Measurements from ENCODE around the gene DDHD1.

DDHD1 gene

DNA sequence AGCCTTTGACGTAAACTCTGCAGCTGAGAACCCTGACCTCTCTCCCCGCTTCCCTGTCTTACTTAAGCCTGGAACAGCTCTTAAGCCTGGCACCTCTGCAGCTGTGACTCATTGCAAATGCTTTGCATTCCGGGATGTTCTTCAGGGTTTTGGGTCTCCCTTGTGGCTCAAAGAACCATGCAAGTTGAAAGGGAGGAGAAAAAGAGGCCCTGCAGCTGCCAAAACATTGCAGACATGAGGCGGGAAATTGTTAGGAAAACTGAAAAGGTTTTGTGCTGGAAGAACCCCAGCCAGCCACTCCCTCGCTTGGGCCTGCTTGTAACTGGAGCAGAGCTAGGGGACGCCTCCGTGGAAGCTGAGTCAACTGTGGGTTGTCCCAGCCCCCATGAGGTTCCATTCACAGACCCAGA is 142.1 kb downstream of the DDHD1 start:
- Histone ChIP-seq H3K4me3 (replicated peaks; ENCODE audit: insufficient read depth, low read length) (no peak overlapping the region), H3K27ac (replicated peaks) (no peak overlapping the region), H3K27me3 (ENCODE audit: insufficient read depth, poor library complexity, severe bottlenecking) (no peaks in the 10 kb centered on the region)
- TF ChIP-seq, protein P1, sequence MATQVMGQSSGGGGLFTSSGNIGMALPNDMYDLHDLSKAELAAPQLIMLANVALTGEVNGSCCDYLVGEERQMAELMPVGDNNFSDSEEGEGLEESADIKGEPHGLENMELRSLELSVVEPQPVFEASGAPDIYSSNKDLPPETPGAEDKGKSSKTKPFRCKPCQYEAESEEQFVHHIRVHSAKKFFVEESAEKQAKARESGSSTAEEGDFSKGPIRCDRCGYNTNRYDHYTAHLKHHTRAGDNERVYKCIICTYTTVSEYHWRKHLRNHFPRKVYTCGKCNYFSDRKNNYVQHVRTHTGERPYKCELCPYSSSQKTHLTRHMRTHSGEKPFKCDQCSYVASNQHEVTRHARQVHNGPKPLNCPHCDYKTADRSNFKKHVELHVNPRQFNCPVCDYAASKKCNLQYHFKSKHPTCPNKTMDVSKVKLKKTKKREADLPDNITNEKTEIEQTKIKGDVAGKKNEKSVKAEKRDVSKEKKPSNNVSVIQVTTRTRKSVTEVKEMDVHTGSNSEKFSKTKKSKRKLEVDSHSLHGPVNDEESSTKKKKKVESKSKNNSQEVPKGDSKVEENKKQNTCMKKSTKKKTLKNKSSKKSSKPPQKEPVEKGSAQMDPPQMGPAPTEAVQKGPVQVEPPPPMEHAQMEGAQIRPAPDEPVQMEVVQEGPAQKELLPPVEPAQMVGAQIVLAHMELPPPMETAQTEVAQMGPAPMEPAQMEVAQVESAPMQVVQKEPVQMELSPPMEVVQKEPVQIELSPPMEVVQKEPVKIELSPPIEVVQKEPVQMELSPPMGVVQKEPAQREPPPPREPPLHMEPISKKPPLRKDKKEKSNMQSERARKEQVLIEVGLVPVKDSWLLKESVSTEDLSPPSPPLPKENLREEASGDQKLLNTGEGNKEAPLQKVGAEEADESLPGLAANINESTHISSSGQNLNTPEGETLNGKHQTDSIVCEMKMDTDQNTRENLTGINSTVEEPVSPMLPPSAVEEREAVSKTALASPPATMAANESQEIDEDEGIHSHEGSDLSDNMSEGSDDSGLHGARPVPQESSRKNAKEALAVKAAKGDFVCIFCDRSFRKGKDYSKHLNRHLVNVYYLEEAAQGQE (IDR thresholded peaks at IDR 0.05; ENCODE audit: insufficient replicate concordance, low read depth) = no peak
- TF ChIP-seq, protein P2, sequence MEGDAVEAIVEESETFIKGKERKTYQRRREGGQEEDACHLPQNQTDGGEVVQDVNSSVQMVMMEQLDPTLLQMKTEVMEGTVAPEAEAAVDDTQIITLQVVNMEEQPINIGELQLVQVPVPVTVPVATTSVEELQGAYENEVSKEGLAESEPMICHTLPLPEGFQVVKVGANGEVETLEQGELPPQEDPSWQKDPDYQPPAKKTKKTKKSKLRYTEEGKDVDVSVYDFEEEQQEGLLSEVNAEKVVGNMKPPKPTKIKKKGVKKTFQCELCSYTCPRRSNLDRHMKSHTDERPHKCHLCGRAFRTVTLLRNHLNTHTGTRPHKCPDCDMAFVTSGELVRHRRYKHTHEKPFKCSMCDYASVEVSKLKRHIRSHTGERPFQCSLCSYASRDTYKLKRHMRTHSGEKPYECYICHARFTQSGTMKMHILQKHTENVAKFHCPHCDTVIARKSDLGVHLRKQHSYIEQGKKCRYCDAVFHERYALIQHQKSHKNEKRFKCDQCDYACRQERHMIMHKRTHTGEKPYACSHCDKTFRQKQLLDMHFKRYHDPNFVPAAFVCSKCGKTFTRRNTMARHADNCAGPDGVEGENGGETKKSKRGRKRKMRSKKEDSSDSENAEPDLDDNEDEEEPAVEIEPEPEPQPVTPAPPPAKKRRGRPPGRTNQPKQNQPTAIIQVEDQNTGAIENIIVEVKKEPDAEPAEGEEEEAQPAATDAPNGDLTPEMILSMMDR (IDR thresholded peaks at IDR 0.05; ENCODE audit: insufficient read depth, low read length) = no peak
- TF ChIP-seq POLR2AphosphoS5 (IDR thresholded peaks at IDR 0.05; ENCODE audit: low read depth) = no peak
- no peak for TF ChIP-seq GABPA (IDR thresholded peaks at IDR 0.05; ENCODE audit: low read depth)
- TF ChIP-seq SPI1 (IDR thresholded peaks at IDR 0.05; ENCODE audit: borderline replicate concordance, low read depth) = no peak
- no peak for DNase-seq (ENCODE audit: low read depth in 1 of 2, low spot score in 1 of 2)

DNA sequence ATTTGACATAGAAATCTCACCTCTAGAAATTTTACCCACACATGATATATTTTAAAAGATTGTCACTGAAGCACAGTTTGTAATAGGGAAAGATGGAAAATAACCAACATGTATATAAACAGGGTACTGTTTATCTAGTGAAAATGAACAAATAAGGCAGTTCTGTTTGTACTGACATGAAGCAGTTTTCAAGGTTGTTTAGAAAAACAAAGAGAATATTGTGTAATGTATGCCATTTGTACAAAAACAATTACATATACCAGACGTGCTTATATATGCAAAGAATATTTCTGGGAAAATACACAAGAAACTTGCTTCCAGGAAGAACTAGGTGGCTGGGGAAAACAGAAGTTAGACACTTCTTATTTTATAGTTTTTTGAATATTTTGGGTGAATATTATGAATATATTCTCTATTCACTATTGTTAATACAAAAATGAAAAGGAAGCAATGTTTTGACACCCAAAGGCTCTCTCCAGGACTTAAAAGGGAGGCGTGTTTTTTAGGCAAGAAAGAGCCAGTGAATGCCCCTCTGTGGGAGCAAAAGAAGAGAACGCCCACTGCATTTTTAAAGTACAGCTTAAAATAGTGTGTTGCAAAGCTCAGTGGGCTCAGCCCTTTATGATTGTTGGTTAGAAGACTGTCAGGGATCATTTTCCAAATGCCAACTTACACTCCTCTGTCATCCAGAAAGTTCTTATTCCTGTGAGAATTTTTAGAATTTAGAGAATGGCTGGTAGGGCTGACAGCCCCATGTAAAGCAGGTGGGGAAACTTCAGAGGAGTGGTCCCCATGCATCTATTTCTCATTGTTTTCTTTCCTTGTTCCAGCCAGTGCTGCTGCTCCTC is 142.7 kb downstream of the DDHD1 start:
- Histone ChIP-seq H3K27me3 (ENCODE audit: insufficient read depth, poor library complexity, severe bottlenecking) (no peaks in the 10 kb centered on the region), H3K27ac (replicated peaks) (no peak overlapping the region), H3K4me3 (replicated peaks; ENCODE audit: insufficient read depth, low read length) (no peak overlapping the region)
- no peak for TF ChIP-seq SPI1 (IDR thresholded peaks at IDR 0.05; ENCODE audit: borderline replicate concordance, low read depth)
- TF ChIP-seq GABPA (IDR thresholded peaks at IDR 0.05; ENCODE audit: low read depth) = no peak
- TF ChIP-seq, protein P2 (IDR thresholded peaks at IDR 0.05; ENCODE audit: insufficient read depth, low read length) = no peak
- TF ChIP-seq, protein P1 (IDR thresholded peaks at IDR 0.05; ENCODE audit: insufficient replicate concordance, low read depth) = no peak
- TF ChIP-seq POLR2AphosphoS5 (IDR thresholded peaks at IDR 0.05; ENCODE audit: low read depth) = no peak
- no peak for DNase-seq (ENCODE audit: low read depth in 1 of 2, low spot score in 1 of 2)

DNA sequence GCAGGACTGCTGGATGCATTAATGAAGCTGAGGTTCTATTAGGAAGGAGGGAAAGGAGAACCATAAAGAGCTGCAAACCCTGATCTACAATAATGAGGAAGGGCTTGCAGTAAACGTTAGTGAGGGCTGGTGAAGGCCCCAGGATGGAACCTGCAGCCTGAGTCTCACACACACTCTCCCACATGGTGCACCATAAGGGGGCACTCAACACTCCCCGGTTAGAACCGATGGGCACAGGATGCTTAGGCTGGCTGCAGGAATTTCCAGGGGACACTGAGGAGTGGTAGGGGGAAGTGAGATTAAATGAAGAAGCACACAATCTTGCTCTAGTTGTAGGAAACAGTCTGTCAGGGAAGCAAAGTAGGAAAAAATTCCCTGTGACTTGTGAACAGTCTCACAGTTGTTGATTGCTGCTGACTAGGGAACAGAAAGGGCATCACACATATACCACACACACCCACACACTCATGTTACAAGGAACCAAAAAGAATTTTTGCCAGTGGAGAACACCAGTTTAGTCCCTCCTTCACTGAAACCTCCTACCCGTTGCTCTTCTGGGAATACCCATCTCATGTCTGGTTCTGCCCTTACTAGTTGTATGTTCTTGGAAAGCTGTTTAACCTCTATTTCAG is 146.1 kb downstream of the DDHD1 start:
- H3K27ac ChIP-seq (replicated peaks) = no peak overlapping the region
- no peak overlapping the region for H3K4me3 ChIP-seq (replicated peaks; ENCODE audit: insufficient read depth, low read length)
- TF ChIP-seq, protein P1 (IDR thresholded peaks at IDR 0.05; ENCODE audit: insufficient replicate concordance, low read depth) = no peak
- TF ChIP-seq POLR2AphosphoS5 (IDR thresholded peaks at IDR 0.05; ENCODE audit: low read depth) = no peak
- no peak for TF ChIP-seq SPI1 (IDR thresholded peaks at IDR 0.05; ENCODE audit: borderline replicate concordance, low read depth)
- TF ChIP-seq GABPA (IDR thresholded peaks at IDR 0.05; ENCODE audit: low read depth) = no peak
- TF ChIP-seq, protein P2 (IDR thresholded peaks at IDR 0.05; ENCODE audit: insufficient read depth, low read length) = no peak
- no peaks in the 10 kb centered on the region for H3K27me3 ChIP-seq (ENCODE audit: insufficient read depth, poor library complexity, severe bottlenecking)
- no peak for DNase-seq (ENCODE audit: low read depth in 1 of 2, low spot score in 1 of 2)

Measured in HL-60 (cell line).